Activated T-helper 1 cell treated with anti-CD3 and anti-CD28 coated beads, Interleukin-12 subunit alpha, Interleukin-12 subunit beta, Interleukin-2, Interleukin-4 antibody, amounts not matched to agents 30 ng/mL and 10 ng/mL and 1 ng/mL, durations not matched to agents 14 hours and 24 hours and 36 hours (primary cell): Measurements from ENCODE around the gene SYNJ2. TPM values are rescaled to one million over a fixed set of nuclear protein-coding genes. Genes with fewer than 3 reads are reported as not detected.

Experiments
- DNase-seq: peaks from one replicate; pipeline ENCODE4 v3.0.0; 2021; ENCODE audit warnings: low spot score
- H3K27ac Mint-ChIP-seq: one replicate; pipeline ENCODE4 v1.8.0; 2021; ENCODE audit warnings: mild to moderate bottlenecking, mixed read lengths
- H3K27me3 Mint-ChIP-seq: one replicate; pipeline ENCODE4 v1.8.0; 2022; ENCODE audit warnings: mild to moderate bottlenecking, moderate library complexity, mixed read lengths; ENCODE audit not compliant: insufficient read depth
- H3K36me3 Mint-ChIP-seq: one replicate; pipeline ENCODE4 v1.8.0; 2021; ENCODE audit warnings: low read depth, mixed read lengths
- H3K4me1 Mint-ChIP-seq: one replicate; pipeline ENCODE4 v1.8.0; 2021; ENCODE audit warnings: low read depth, mixed read lengths
- H3K4me3 Mint-ChIP-seq: one replicate; pipeline ENCODE4 v1.8.0; 2021; ENCODE audit warnings: mild to moderate bottlenecking, moderate library complexity, mixed read lengths
- H3K9me3 Mint-ChIP-seq: one replicate; pipeline ENCODE4 v1.8.0; 2021; ENCODE audit warnings: mixed read lengths
- intact Hi-C: fragments of 100-400 bp; cut with micrococcal nuclease; formaldehyde crosslinking; loops from one replicate; pipeline ENCODE4 v1.15.1; 2024
- total RNA-seq: library from RNA; stranded (reverse); gene quantifications from 2 replicates; pipeline ENCODE4 v1.2.3, GENCODE V29; 2022

SYNJ2 gene
- total RNA-seq, 1 donor from 2014 or later, result 31.2 TPM

- DNase-seq, result no peak
- Mint-ChIP-seq H3K4me3 (no peak overlapping the region), H3K36me3 (peaks cover under 1% of the 10 kb centered on the region), H3K4me1 (peaks cover 18% of the 10 kb centered on the region), H3K27ac (no peak overlapping the region), H3K27me3 (peaks cover 17% of the 10 kb centered on the region), H3K9me3 (no peaks in the 10 kb centered on the region)
- intact Hi-C loops, result no loop called here
These were observed 4.4 kb upstream of the SYNJ2 start for GRCh38 chr6:157977176-157977804.

- intact Hi-C loops, result no loop called here
- Mint-ChIP-seq H3K4me1 (peaks cover 27% of the 10 kb centered on the region), H3K9me3 (no peaks in the 10 kb centered on the region), H3K27me3 (peaks cover 17% of the 10 kb centered on the region), H3K27ac (no peak overlapping the region), H3K36me3 (peaks cover 4% of the 10 kb centered on the region), H3K4me3 (no peak overlapping the region)
- no peak for DNase-seq
These were observed 3.5 kb upstream of the SYNJ2 start for GRCh38 chr6:157978021-157978783.

- H3K9me3 Mint-ChIP-seq, result no peaks in the 10 kb centered on the region
- H3K4me1 Mint-ChIP-seq, result peaks cover 49% of the 10 kb centered on the region
- H3K36me3 Mint-ChIP-seq, result peaks cover 8% of the 10 kb centered on the region
- peaks cover 11% of the 10 kb centered on the region for H3K27me3 Mint-ChIP-seq
- peak overlapping the region; percentile 57 for H3K27ac Mint-ChIP-seq
- DNase-seq, result no peak
- H3K4me3 Mint-ChIP-seq, result peak overlapping the region; percentile 76
- intact Hi-C loops, result loop anchor here (1.0 to 5.0 kb wide), 5 partner anchors 10 to 216 kb away; partner anchors contain the start of genes GTF2H5 and SERAC1
These were observed 1.2 kb upstream of the SYNJ2 start for GRCh38 chr6:157980288-157981131.

- Mint-ChIP-seq H3K27me3 (peaks cover 10% of the 10 kb centered on the region), H3K9me3 (no peaks in the 10 kb centered on the region), H3K27ac (peak overlapping the region; percentile 57), H3K36me3 (peaks cover 8% of the 10 kb centered on the region), H3K4me3 (peak overlapping the region; percentile 76), H3K4me1 (peaks cover 49% of the 10 kb centered on the region)
- intact Hi-C loops, result loop anchor here (1.0 to 5.0 kb wide), 5 partner anchors 9 to 216 kb away; partner anchors contain the start of genes GTF2H5 and SERAC1
- no peak for DNase-seq
These were observed 600 bp upstream of the SYNJ2 start for GRCh38 chr6:157981132-157981394.

- intact Hi-C loops, result loop anchor here (1.0 to 5.0 kb wide), 4 partner anchors 21 to 185 kb away; partner anchors contain the start of genes GTF2H5 and SERAC1
- peak overlapping the region; percentile 84 for H3K27ac Mint-ChIP-seq
- H3K9me3 Mint-ChIP-seq, result no peaks in the 10 kb centered on the region
- peaks cover 10% of the 10 kb centered on the region for H3K27me3 Mint-ChIP-seq
- DNase-seq, result peak; percentile 34
- peaks cover 49% of the 10 kb centered on the region for H3K4me1 Mint-ChIP-seq
- H3K4me3 Mint-ChIP-seq, result peak overlapping the region; percentile 95
- peaks cover 8% of the 10 kb centered on the region for H3K36me3 Mint-ChIP-seq
These were observed 469 bp downstream of the SYNJ2 start for GRCh38 chr6:157982102-157982562.

- Mint-ChIP-seq H3K27me3 (peaks cover 7% of the 10 kb centered on the region), H3K36me3 (peaks cover 8% of the 10 kb centered on the region), H3K4me3 (peak overlapping the region; percentile 95), H3K9me3 (no peaks in the 10 kb centered on the region), H3K27ac (peak overlapping the region; percentile 84), H3K4me1 (peaks cover 49% of the 10 kb centered on the region)
- no peak for DNase-seq
- intact Hi-C loops, result loop anchor here (1.0 to 5.0 kb wide), 4 partner anchors 21 to 185 kb away; partner anchors contain the start of genes GTF2H5 and SERAC1
These were observed 1.1 kb downstream of the SYNJ2 start for GRCh38 chr6:157982563-157983405.

- H3K4me1 Mint-ChIP-seq, result peaks cover 51% of the 10 kb centered on the region
- peaks cover 5% of the 10 kb centered on the region for H3K27me3 Mint-ChIP-seq
- H3K4me3 Mint-ChIP-seq, result peak overlapping the region; percentile 95
- intact Hi-C loops, result loop anchor here (5.0 kb wide), 1 partner anchor 184 kb away; the partner anchor contains the start of genes GTF2H5 and SERAC1
- no peaks in the 10 kb centered on the region for H3K9me3 Mint-ChIP-seq
- no peak for DNase-seq
- H3K27ac Mint-ChIP-seq, result peak overlapping the region; percentile 59
- H3K36me3 Mint-ChIP-seq, result peaks cover 8% of the 10 kb centered on the region
These were observed 1.9 kb downstream of the SYNJ2 start for GRCh38 chr6:157983406-157984119.

GRCh38 chr6:157984128-157984527 is 2.5 kb downstream of the SYNJ2 start:
- H3K27ac Mint-ChIP-seq, result peak overlapping the region; percentile 52
- H3K9me3 Mint-ChIP-seq, result no peaks in the 10 kb centered on the region
- peaks cover 8% of the 10 kb centered on the region for H3K36me3 Mint-ChIP-seq
- peak overlapping the region; percentile 68 for H3K4me3 Mint-ChIP-seq
- intact Hi-C loops, result loop anchor here (5.0 kb wide), 1 partner anchor 183 kb away; the partner anchor contains the start of genes GTF2H5 and SERAC1
- H3K27me3 Mint-ChIP-seq, result peaks cover 5% of the 10 kb centered on the region
- no peak for DNase-seq
- peaks cover 56% of the 10 kb centered on the region for H3K4me1 Mint-ChIP-seq

- Mint-ChIP-seq H3K4me3 (peak overlapping the region; percentile 68), H3K27me3 (peaks cover 5% of the 10 kb centered on the region), H3K9me3 (no peaks in the 10 kb centered on the region), H3K4me1 (peaks cover 56% of the 10 kb centered on the region), H3K36me3 (peaks cover 9% of the 10 kb centered on the region), H3K27ac (peak overlapping the region; percentile 40)
- intact Hi-C loops, result loop anchor here (5.0 kb wide), 1 partner anchor 183 kb away; the partner anchor contains the start of genes GTF2H5 and SERAC1
- no peak for DNase-seq
These were observed 3.1 kb downstream of the SYNJ2 start for GRCh38 chr6:157984686-157985225.

- H3K9me3 Mint-ChIP-seq, result no peaks in the 10 kb centered on the region
- H3K4me3 Mint-ChIP-seq, result peak overlapping the region; percentile 22
- H3K4me1 Mint-ChIP-seq, result peaks cover 56% of the 10 kb centered on the region
- H3K27me3 Mint-ChIP-seq, result peaks cover under 1% of the 10 kb centered on the region
- peaks cover 9% of the 10 kb centered on the region for H3K36me3 Mint-ChIP-seq
- no peak for DNase-seq
- H3K27ac Mint-ChIP-seq, result no peak overlapping the region
- intact Hi-C loops, result no loop called here
These were observed 3.9 kb downstream of the SYNJ2 start for GRCh38 chr6:157985378-157986155.
